GM18507 (cell line): ENCODE results near the gene MAP6.

Experiments
- DNase-seq: peaks from one replicate; pipeline ENCODE4 v3.0.0; 2011; ENCODE audit warnings: low read depth; ENCODE audit not compliant: insufficient read length; ENCODE audit errors: extremely low spot score
- FAIRE-seq: peaks from 2 replicates; lab custom pipeline; 2011; peaks lifted over from hg19 to GRCh38; lab: Jason Lieb, UNC

Gene MAP6

DNA sequence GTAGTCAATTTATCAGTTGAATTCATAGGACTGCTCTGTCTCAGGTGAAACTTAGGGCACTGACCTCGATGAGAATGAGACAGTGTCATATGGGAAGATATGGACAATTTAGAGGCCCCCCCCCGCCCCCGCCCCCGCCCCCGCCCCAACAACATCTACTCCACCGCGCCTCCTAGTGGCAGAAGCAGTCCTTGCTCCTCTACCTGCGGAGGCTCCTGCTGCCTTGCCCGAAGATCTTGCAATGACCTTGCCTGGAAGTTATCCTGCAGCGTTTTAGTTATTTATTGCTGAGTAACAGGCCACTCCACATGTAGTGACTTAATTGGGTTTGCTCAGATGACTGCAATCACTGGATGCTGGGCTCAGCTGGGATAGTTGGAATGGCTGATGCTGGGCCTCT, 91.6 kb downstream of the MAP6 start:
- FAIRE-seq (no peak), DNase-seq (no peak)

DNA sequence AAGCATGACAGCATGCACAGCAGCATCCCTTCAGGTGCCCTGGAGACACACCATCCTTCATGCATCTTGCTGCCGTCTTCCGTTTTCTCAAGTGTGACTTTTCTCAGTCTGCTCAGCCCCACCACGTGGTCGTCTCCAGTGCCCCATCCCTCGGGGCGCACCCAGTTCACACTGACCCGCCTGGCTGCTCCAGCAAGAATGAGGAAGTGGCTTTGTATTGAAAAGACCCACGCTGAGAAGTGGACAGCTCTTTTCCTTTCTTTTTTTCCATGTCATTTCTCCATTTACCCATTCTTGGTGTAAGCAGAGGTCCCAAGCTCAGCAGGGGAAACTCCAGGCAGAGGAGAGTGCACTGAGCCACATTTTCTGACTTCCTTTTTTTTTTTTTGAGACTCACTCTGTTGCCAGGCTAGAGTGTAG, 92.3 kb downstream of the MAP6 start:
- FAIRE-seq (peak; percentile 55), DNase-seq (no peak)

DNA sequence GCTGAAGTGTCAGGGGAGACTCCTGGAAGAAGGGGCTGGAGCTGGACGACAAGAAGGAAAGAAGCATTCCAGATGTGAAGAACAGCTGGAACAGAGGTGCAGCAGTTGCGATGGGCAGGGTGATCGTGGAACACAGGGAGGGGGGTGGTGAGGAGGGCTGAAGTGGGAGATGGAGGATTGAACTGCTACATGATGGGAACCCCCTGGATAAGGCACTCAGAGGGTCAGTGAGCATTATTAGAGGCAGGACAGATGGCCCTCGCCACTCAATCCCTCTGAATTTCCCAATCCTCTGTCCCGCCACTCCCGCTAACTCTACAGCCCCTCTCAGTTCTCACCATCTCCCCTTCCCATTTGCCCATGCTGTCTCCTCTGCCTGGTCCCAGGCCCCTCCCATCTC, 92.8 kb downstream of the MAP6 start:
- FAIRE-seq: no peak

DNA sequence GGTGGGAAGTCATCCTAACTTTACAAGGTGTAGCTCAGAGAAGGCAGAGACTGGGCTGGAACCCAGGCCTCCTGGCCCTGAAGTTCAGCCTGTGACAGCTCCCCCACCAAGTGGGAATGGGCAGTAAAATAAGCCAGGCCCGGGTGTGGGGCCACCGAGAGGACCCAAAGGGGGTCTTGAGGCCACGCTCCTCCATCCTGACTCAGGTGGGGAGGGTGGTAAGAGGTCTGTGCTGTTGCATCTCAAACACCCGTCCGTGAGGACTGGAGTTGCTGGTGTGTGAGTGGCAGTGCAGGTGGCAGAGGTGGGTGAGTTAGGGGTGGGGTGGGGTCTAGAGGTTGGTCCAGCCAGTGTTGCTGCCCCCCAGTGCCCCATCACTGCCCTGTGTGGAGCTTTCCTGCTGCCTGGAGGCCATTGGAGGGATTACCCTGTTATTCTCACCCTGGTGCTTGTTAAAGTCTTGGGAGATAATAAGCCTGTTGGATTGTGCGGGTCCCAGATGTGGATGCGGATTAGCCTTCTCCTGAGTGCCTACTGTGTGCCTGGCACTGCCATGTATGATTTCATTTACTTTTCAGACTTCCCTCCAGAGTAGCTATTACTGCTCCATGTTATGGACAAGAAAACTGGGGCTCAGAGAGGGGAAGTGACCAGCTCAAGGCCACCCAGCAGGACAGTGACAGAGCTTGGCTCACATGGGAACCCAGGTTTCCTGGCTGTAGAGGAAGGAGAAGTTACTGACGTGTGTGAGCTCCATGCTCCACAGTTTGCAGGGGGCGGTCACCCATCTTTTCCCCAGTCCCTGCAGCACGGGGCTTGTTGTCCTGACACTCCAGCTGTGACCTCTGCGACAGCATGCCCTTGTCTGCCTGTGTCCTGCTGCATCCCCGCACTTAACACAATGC, 93.9 kb downstream of the MAP6 start:
- FAIRE-seq (no peak), DNase-seq (no peak)

More for the DNA sequence above, 92.8 kb downstream of the MAP6 start:
- no peak for DNase-seq

DNA sequence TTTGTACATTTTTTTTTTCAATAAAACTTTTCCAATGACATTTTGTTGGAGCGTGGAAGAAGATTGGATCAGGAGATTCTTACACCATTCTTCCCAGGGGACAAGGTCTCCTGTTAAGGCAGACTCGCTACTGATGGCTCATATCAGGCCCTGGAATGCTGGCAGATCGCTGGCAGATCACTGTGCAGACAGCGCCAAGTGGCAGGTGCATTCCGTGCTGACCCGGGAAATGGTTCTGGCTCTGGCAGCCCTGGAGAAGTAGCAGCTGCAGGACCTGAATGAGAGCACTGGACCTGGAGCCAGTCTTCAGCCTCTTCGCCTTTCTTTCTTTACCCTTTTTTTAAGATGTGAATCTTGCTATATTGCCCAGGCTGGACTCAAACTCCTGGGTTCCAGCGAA, 96.1 kb downstream of the MAP6 start:
- DNase-seq: no peak
- no peak for FAIRE-seq

DNA sequence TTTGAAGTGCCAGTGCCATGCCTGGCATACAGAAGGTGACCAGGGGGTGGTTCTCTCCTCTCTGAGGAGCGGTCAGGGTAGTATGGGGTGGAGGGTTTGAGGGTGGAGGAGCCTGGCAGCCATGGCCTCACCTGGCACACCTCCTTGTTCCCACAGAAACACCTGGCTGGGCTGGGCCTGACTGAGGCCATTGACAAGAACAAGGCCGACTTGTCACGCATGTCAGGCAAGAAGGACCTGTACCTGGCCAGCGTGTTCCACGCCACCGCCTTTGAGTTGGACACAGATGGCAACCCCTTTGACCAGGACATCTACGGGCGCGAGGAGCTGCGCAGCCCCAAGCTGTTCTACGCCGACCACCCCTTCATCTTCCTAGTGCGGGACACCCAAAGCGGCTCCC, 97.2 kb downstream of the MAP6 start:
- no peak for DNase-seq
- FAIRE-seq: no peak

DNA sequence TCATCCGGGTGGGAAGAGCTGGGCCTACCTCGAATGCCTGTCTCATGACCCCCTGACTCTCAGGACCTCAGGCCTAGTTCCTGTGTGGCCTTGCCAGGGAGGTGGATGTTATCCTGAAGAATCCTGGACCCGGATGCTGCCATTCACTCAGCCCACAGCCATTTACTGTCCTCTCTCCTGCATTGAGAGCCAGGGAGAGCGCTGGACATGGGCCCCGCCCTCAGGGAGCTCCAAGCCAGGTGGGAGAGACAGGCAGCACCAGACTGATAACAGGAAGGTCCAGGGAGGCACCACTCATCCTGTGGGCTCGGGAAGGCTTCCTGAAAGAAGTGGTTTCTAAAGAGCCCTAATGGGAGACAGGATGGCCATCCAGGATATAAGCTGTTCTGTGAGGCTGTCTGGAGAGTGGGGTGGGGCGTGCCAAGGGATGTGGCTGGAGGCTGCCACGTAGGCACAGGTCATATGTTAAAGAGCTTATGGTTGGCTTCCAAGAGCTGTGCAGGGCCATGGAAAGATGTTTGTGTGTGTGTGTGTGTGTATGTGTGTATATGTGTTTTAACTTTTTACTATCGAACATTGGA, 98.2 kb downstream of the MAP6 start:
- no peak for FAIRE-seq
- DNase-seq: no peak

DNA sequence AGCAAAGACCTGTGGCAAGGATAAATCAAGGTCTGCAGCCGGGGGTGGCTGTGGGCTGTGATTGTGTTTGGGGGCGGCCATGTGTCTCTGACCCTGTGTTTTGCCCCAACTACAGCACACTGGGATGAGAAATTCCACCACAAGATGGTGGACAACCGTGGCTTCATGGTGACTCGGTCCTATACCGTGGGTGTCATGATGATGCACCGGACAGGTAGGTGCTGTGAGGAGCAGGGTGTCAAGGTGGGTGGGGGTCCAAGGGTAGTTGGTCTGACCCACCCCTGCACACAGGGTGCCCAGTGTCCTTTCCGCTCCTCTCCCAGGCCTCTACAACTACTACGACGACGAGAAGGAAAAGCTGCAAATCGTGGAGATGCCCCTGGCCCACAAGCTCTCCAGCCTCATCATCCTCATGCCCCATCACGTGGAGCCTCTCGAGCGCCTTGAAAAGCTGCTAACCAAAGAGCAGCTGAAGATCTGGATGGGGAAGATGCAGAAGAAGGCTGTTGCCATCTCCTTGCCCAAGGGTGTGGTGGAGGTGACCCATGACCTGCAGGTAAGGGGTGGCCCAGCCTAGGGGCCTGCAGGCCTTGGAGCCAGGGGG, 100.1 kb downstream of the MAP6 start:
- FAIRE-seq (no peak), DNase-seq (no peak)

DNA sequence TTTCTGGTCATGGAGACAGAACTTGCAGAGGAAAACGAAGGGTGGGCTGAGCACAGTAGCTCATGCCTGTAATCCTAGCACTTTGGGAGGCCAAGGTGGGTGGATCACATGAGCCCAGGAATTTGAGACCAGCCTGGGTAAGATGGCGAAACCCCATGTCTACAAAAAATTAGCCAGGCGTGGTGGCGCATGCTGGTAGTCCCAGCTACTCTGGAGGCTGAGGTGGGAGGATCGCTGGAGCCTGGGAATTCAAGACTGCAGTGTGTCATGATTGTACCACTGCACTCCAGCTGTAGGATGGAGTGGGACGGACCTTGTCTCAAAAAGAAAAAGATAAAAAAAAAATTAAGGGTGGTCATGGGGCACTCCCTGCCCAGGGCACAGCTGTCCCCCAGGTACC, 100.9 kb downstream of the MAP6 start:
- no peak for FAIRE-seq

DNA sequence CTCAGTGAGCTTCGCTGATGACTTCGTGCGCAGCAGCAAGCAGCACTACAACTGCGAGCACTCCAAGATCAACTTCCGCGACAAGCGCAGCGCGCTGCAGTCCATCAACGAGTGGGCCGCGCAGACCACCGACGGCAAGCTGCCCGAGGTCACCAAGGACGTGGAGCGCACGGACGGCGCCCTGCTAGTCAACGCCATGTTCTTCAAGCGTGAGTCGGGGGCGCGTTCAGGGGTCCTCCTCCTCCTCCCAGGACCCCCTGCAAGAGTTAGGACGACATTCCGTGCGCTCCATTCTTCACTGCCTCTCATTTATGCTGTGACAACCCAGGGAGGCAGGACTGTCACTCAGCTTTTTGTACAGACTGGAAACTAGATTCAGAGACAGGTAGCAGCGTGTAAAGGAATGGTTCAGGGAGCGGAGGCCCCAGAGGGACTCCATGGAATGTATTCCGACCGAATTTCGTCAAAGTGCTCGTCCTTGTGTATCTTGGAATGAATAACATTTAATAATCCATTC, 102.0 kb downstream of the MAP6 start:
- no peak for FAIRE-seq

More for the DNA sequence above, 100.9 kb downstream of the MAP6 start:
- DNase-seq: no peak

DNA sequence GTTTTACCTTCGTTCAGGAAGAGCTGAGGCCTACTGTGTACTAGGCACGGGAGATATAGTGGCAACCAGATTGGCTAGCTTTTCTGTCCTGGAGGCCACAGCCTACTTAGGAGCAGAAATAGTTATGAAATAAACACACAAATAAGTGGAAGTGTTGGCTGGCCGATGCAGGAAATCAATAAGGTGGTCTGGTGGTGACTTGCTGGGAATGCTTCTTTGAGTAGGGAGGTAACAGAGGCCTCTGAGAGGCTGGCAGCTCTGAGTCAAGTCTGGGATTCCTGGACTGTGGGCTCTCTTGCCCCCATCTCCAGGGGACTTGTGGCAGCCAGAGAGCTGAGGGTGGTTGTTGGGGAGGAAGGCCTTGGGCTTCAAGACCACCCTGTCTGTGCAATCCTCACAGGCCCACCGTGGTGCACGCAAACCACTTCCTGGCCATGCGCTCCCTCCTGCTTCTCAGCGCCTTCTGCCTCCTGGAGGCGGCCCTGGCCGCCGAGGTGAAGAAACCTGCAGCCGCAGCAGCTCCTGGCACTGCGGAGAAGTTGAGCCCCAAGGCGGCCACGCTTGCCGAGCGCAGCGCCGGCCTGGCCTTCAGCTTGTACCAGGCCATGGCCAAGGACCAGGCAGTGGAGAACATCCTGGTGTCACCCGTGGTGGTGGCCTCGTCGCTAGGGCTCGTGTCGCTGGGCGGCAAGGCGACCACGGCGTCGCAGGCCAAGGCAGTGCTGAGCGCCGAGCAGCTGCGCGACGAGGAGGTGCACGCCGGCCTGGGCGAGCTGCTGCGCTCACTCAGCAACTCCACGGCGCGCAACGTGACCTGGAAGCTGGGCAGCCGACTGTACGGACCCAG, 102.7 kb downstream of the MAP6 start:
- FAIRE-seq (no peak), DNase-seq (no peak)

More for the DNA sequence above, 102.0 kb downstream of the MAP6 start:
- no peak for DNase-seq

DNA sequence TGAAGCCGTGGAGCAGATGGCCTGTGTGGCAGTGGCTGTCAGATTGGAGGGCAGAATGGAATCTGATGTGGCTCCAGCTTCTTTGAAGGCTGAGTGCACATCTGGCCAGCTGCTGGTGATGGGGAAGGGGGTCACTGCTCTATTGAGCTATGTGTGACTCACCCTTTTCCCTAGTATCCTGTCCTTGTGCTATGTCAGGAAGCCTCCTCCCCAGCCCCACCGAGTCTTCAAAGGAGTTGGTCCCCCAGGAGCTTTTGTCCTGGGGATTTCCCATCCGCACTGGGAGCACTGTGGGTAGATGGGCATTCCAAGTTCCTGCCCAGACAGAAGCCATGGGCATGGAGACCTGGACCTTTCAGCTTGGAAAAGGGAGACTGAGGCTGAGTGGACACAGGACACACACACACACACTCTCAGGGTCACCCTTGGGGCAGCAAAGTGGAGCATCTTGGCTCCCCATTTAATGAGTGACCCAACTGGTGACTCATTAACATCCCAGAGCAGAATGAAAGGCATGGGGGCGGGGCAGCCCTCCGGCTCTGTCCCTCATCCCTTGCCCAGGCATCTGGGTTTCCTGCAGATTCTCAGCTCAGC, 103.5 kb downstream of the MAP6 start:
- no peak for FAIRE-seq
- no peak for DNase-seq

DNA sequence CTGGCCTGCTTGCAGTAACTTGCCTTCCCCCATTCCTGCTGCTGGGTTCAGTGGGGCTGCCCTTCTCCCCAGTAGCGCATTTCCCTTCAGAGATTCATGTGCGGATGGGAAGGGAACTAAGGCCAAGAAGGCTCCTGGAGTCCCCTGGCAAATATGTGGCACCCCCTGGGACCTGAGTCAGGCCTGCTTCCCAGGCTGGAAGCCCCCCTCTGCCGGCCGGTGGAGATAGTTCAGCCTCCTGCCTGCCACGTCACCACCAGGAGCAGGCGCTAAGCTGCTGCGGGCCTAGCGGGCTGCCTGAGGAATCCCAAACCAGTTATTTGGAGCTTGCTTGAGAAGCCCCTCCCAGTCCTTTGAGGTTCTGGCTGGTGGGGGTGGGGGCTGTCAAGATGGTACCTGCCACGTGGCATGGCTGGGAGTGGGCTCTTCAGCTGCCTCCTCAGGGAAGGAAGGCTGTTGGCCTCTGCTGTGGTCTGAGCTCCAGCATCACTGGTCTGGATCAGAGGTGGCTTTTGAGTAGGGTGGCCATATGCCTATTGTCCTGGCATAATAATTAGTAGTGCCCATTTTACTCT, 104.8 kb downstream of the MAP6 start:
- FAIRE-seq (no peak), DNase-seq (no peak)

DNA sequence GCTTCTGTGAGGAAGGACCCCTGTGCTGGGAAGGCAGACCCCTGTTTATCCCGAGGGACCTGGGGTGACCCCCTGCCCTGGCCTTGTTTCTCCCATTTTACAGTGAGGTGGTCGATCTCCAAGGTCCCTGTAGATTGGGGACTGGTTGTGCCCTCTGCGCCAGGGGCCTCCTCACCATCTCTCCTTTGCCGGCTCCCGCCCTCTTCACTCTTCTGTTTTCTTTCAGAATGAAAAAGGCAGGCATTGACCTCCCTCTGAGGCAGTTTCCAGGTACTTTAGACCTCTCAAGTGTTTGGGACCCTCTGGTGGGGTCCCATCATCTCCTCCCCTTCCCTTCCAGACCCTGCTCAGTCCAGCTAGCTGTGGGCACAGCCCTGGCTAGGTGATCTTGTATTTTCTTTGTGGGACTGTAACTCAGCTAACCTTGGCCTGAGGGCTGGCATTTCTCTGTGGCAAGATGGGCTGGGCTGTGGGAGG, 105.3 kb downstream of the MAP6 start:
- DNase-seq (no peak), FAIRE-seq (no peak)

DNA sequence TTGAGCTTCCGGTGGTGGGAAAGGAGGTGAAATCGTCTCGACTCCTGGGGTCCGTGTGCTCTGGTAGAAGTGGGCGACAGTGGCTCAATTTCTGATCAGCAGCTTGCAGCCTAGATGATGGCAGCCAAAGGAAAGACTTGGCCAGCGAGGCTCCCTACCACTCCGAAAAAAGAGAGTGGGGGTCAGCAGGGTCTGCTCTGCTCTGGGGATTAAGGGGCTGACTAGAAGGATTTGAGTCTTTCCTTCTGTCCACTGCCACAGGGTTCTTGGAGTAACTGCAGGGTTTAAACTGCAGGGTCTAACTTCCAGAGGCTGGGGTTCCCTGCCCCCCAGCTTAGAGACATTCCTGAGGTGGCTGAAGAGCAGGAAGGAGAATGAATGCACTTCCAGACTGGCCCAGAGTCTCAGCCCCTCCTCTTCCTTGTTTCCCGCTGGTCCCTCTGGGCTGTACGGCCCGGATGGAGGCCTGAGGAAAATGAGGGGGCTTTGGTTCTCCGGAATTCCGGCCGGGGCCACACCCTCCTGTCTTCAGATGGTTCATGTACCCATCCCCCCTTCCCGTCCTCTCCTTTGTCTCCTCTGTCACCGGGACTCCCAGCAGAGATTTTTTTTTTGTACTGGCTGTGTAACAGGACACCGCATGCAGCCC, 105.9 kb downstream of the MAP6 start:
- no peak for FAIRE-seq
- no peak for DNase-seq

DNA sequence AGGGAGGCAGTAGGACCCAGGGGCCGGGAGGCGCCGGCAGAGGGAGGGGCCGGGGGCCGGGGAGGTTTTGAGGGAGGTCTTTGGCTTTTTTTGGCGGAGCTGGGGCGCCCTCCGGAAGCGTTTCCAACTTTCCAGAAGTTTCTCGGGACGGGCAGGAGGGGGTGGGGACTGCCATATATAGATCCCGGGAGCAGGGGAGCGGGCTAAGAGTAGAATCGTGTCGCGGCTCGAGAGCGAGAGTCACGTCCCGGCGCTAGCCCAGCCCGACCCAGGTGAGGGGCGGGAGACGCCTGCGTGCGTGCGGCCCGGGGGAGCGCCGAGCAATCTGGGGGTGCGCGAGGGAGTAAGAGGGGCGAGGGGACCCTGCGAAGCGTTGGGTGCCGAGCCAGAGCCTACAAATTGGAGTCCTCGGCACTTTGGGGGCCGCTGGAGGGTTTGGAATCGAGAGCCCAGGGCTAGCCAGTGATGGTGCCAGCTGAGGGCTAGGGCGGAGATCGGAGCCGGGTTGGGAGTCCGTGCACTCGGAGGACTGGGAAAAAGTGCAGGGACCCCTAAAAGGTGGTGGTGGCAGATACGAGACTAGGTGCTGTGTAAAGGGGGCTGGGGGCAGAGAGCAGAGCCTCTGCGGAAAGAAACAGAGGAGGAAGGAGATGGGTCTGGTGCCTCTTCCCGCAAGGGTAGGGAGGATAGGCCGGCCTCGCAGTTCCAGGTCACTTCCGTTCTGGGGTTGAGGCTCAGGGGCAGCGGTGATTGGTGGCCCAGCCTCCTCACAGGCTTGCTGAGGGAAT, 106.6 kb downstream of the MAP6 start, which contains the start of gene SERPINH1:
Gene SERPINH1, plus strand, starts transcription at position 206 of the 788 bp plus-strand sequence. CDS start 4,097 bp downstream, outside the sequence.
- peak; percentile 81 for FAIRE-seq

DNA sequence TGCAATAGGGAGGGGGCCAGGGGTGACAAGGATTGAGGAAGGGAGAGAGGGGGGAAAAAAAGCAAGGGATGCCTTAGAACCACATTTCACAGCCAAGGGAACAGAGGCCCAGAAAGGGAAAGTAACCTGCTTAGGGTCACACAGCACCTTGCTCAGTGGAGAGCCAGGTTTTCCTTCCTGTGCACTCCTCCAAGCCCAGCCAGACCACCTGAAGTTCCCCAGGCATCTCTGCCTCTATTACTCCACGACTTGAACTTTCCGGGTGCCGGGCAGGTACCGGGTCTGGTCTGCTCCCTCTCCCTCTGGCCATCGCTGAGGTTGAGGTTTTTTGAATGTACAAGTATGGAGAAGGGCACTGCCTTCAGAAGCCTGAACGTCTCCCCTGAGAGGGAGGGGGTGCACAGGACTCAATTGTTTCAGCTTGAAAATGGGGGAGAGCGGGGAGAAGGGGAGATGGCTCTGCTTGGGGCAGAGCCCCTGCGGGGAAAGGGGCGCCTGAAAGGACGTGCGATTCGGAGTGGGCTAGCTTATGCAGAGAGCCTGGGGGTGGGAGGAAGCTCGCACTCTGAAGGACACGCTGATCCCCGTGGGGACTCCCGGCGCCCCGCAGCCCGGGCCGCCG, 107.3 kb downstream of the MAP6 start:
- DNase-seq (no peak), FAIRE-seq (no peak)

More for the DNA sequence above, 106.6 kb downstream of the MAP6 start, which contains the start of gene SERPINH1:
- peak; percentile 73 for DNase-seq
